ENCODE results near the gene SIK2. TPM values are rescaled to one million over a fixed set of nuclear protein-coding genes. Genes with fewer than 3 reads are reported as not detected.

The SIK2 gene
- total RNA-seq, 1 donor from 2014 or later, result 8.2 TPM

Other genes starting within 250 kb of the SIK2 start
- gene POU2AF1, start 223.2 kb upstream of the SIK2 start, total RNA-seq, result 0.11 TPM
- gene BTG4, start 90.1 kb upstream of the SIK2 start, total RNA-seq, result not detected
- gene HOATZ, start 87.7 kb upstream of the SIK2 start, total RNA-seq, result not detected
- gene LAYN, start 61.7 kb upstream of the SIK2 start, total RNA-seq, result 27.2 TPM
- gene PPP2R1B, start 163.9 kb downstream of the SIK2 start, total RNA-seq, result 7.7 TPM

All from ascending aorta (tissue), 1 donor.